ENCODE measurements around the gene CCT8L2.
"Not testable (repeated sequence)": the region's sequence is repeated elsewhere in the genome, so short reads cannot be mapped to it uniquely, and the experiment has no call there.

CCT8L2 gene, protein sequence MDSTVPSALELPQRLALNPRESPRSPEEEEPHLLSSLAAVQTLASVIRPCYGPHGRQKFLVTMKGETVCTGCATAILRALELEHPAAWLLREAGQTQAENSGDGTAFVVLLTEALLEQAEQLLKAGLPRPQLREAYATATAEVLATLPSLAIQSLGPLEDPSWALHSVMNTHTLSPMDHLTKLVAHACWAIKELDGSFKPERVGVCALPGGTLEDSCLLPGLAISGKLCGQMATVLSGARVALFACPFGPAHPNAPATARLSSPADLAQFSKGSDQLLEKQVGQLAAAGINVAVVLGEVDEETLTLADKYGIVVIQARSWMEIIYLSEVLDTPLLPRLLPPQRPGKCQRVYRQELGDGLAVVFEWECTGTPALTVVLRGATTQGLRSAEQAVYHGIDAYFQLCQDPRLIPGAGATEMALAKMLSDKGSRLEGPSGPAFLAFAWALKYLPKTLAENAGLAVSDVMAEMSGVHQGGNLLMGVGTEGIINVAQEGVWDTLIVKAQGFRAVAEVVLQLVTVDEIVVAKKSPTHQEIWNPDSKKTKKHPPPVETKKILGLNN

DNA sequence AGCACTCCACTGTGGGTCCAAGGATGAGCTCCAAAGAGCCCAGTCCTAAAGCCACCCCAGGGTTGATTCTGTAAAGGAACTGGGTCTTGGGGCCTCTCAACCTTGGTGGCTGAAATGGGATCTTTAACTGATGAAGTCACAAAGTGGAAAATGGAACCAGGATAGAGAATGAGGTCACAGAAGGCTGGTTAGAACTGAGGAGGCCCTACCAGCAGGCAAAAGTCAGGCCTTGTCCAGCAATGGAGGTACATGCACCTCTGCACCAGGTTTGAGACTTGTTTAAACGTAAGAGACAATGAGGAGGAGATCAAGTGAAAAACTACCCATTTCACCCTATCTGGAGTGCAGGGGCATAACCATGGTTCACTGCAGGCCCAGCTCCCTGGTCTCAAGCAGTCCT, at the start of gene CCT8L2:
CCT8L2 (minus strand) TSS at position 101 of the 400 bp plus-strand sequence. CDS start 260 bp downstream, outside the sequence.
- not testable (repeated sequence) for DNase-seq

DNA sequence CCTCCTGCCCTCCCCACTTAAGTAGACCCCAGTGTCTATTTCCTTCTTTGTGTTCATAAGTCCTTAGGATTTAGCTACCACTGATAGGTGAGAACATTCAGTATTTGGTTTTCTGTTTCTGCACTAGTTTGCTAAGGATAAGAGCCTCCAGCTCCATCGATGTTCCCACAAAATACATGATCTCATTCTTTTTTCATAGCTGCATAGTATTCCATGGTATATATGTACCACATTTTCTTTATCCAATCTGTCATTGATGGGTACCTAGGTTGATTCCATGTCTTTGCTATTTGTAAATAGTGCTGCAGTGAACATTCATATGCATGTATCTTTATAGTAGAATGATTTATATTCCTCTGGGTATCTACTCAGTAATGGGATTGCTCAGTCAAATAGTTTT, 42.8 kb upstream of the CCT8L2 start:
- DNase-seq: not testable (repeated sequence)

DNA sequence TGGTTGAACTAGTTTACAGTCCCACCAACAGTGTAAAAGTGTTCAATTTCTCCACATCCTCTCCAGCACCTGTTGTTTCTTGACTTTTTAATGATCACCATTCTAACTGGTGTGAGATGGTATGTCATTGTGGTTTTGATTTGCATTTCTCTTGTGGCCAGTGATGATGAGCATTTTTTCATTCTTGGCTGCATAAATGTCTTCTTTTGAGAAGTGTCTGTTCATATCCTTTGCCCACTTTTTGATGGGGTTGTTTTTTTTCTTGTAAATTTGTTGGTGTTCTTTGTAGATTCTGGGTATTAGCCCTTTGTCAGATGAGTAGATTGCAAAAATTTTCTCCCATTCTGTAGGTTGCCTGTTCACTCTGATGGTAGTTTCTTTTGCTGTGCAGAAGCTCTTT, 41.5 kb upstream of the CCT8L2 start:
- not testable (repeated sequence) for DNase-seq

DNA sequence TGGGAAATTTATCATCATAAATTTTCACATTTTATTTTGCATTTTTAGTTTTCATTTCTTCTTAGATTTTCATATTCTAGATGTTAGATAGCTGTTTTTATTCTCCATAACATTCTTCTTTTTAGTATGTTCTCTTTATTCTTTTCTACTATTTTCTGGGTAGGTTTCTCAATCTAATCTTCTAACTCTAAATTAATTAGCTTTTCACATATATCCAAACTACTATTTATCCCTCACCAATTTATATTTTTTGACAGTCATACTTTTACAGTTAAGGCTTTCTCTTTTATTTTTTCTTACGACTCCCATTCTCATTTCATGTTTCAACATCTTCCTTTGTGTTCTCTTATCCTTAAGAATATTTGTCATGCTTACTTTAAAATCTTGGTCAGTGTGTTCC, 35.9 kb upstream of the CCT8L2 start:
- not testable (repeated sequence) for DNase-seq

DNA sequence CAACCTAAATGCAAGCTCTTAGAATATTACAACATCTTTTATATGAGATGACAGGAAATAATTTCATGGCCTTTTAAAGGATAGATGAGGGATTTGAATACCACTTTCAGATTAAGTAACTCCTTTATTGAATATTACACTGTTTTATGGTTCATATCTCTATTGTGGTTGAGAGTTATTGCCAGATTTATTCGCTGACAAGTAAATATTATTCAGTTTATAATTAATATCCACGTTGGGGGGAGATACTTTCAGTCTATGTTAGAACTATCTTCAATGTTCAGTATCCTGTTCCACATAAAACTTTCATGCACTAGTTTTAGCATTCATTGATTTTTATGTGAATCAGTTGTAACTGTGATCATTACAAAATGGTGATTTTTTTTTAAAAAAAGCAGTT, 32.4 kb upstream of the CCT8L2 start:
- not testable (repeated sequence) for DNase-seq

DNA sequence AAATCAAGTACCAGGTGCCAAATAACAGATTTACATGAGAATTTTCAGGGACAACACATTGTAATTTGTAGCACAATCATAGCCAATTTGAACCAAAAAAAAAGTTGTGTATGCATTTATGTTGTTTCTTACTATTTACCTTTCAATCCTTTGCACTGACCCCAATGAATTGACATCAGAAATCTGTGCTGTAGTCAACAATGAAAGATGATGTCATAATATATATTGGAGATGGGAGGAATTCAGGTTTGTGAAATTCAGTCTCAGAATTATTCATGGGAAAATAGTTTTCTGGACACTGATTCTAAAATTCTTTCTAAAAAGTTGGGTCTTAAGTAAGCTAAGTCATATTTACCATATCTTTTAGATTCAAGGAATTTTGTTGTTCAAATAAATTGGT, 31.0 kb upstream of the CCT8L2 start:
- not testable (repeated sequence) for DNase-seq

DNA sequence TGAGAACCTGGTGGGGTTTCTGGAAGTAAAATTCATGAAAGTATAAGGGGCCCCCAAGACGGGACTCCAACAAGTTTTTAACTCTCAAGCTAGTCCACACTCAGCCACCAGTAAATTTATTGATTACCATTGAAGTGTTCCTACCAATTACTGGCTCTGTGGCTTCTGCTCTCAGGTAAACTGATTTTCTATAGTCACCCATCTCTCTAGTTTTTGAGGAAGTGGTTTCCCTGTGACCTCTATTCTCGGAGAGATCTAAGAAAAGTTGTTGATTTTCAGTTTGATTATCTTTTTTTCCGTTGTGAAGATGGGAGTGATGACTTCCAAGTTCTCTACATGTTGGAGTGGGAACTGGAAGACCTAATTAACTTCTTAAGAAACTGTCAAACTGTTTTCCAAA, 24.9 kb upstream of the CCT8L2 start:
- DNase-seq: not testable (repeated sequence)

DNA sequence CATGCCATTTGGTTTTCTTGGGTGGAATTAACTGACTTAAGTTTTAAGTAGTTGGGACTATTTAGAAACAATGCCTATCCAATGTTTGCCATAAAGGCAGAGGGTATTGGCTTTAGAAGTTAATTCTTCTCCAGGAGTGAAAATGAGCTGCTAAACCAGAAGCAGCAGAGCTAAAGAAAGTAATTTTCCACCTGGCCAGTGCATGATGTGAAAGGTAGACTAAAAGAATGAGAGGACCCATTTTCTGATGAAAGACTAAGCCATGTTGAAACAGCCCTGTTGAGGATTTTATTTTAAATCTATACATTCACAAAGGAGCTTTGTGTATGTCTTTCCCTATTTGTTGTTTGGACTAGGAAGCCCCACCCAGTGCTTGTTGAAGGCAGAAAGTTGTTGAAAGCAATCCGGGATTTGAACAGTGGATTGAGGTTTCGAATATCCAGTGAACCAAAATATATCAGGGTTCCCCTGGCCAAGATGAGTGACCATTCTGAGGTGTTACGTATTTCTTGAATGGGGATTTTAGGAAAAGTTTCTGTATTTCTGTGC, 23.9 kb upstream of the CCT8L2 start:
- DNase-seq: not testable (repeated sequence)

DNA sequence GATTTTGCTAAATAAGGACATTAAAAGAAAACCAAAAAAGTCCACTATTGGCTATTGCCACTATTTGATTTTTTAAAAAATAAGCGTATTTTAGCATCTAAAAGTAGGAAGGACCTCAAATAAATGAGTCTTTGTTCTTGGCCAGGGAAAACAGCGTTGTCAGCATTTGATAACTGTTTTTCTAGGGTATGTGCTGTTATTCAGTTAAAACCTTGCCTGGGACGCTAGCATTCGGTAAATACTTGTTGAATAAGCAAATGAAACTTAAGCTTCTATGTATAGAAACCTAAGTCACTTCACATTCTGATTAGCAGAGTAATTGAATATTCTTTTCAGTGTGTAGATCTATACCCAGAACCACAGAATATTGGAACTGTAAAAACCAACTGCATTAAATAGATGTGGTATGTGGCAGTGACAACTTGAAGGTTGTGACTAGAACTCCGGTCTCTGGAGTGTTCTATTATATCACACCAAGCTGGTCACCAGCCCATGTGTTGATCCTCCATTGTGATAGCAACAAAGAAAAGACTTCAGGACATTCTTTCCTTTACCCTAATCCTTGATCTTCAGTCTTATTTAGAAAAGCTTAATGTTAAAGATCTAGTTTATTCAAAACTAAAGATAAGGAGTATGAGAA, 23.1 kb upstream of the CCT8L2 start:
- DNase-seq: not testable (repeated sequence)

DNA sequence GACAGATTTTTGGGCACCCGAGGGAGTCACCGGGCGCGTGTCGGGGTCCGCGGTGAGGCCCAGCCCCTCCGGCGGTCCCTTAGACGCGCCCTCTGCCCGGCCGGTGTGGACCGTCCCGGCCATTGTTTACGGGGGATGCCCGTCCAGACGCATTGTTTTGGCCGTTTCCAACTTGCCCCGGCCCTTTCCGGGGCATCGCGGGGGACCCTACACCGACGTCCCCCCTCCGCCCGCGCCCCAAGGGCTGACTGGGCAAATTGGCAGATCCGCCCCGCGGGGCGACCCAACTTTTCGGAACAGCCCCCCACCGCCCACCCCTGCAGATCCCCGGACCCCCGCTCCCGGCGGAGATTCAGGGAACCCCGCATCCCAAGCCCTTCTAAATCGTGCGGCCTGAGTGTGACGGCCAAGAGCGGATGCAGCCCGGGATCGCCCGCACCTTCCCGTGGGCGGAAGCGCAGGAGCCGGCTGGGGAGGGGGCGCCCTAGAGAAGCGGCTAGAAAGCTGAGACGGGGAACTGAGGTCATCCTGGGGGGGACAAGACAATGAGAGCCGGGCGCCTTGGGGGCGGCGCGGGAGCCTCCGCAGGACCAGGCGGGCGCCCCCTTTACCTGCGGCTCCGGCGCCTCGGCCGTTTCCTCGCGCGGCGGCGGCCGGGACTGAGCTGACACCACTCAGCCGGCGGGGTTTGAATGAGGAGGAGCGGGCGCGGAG, 17.1 kb upstream of the CCT8L2 start:
- no peak for DNase-seq

DNA sequence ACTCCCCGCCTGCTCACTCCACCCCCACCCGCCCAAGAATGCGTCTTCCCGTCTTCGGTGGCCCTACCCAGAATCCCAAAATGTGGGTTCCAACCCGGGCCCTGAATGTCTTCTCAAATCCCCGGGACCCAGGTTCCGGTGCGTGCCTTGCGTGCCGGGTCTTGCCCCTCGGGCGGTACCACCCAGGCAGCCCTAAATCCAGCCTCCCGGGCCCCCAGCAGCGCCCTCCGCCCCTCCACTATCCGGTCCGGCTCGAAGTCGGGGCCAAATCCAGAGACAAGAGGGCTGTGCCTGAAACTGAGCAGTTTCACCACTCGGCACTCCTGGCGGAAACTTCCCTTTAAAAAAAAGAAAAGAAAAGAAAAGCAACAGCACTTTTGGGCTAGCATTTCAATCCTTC, 16.3 kb upstream of the CCT8L2 start:
- no peak for DNase-seq

DNA sequence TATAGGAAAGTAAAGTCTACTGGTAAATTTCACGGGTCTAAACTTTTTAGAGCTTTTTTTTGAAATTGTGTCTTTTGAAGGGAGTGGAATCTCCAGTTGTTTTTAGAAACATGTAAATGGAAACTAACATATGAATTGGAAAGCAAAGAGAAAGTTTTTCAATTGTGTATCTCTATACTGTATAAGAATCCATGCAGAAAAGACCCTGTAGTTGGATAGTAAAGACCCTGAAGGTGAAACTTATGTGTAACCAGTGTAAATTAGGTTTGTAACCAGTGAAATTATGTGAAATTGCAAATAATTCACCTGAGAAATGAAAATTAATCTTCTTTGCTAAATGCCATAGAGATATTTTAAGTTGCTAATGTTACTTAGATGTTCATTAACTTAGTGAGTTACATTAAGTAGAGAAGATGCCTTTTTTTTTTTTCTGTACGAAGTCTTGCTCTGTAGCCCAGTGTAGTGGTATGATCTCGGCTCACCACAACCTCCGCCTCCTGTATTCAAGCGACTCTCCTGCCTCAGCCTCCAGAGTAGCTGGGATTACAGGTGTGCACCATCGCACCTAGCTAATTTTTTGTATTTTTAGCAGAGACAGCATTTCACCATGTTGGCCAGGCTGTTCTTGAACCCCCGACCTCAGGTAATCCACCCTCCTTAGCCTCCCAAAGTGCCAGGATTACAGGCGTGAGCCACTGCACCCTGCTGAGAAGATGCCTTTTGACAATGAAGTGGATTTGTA, 11.8 kb upstream of the CCT8L2 start:
- DNase-seq: not testable (repeated sequence)

DNA sequence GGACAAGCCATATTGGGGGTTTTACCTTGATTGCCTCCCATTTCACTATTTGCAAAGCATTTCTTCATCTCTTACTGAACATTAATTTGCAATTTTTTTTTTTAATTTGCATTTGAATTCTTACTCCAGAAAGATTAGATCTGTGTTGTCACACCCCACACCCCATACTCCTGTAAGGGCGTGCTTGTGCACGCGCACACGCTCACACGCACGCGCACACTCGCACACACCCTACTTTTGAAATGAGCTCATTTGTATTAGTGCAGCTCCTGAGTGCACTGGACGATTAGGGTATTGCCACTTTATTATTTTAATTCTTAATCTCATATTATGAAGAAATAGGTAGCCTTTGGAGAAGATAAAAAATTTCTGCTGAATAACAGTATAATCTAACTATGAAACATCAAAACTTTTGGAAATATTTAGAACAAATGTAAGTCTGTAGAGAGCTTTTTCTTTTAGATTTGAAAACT, 11.2 kb upstream of the CCT8L2 start:
- DNase-seq: not testable (repeated sequence)

DNA sequence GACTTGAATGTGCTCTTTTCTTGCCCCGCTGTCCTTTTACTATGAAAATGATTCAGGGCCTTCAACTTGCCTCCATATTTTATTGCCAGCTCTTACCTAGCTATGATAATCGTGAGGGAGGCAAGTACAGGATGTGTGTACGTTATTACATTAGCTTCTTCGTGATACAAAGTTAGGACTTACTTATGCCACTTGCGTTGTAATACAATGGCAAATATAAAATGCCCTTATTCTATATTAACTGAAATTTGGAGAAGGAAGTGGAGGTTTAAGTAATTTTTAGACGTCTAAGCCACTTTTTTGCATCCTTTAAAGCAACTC, 10.8 kb upstream of the CCT8L2 start:
- no peak for DNase-seq

DNA sequence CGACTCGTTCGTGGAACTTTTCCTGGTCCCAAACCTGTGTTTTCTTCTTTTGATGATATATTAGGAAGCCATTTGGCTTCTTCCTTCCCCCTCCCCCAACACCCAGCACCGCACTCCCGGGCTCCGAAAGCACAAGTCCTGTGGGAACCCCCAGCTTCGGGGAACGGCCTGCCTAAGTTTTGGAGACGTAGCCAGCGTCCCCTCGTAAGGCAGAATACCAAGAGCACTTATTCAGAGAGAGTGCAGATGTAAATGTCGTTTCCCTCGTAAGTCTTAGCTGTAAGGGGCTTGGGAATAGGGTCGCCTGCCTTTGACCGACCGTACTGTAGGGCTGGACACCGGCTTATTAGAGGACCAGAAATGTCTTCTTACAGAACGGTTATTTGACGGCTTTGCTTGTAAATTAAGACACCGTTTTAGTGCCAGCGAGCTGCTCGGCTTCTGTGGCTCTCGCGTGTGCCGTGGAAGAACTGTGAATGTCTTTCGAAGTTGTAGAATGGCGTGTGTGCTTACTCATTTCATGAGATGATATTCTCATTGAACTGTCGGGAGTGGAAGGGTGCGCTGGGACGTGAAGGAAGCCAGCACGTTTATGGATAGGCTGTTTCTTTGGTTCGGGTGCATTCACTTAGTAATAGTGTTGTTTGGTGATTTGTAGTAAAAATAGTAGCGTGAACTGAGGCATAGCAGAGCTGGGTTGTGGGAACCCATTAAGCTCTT, 10.3 kb upstream of the CCT8L2 start:
- DNase-seq: not testable (repeated sequence)

DNA sequence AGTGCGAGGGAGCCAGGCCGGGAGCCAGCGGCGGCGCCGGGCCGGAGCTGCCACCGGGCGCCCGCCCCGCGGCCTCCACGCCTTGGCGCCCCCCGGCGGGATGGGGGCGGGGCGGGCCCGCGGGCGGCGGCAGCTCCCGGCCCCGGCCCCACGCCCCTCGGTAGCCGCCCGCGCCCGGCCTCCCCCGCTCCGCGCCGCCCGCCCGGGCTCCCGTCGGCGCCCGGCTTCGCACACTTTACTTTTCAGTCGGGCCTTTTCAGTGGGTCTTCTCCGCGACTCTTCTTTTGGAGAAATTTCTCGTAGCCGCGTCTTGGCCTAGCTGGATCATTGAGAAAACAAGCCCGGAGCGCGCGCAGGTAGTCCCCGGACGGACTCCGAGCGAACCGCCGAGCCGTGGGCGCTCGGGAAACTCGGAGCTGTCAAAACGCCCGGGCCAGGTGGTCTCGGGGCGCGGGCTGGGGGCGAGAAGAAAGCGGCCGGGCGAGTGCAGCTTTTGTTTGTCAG, 9.7 kb upstream of the CCT8L2 start:
- not testable (repeated sequence) for DNase-seq

DNA sequence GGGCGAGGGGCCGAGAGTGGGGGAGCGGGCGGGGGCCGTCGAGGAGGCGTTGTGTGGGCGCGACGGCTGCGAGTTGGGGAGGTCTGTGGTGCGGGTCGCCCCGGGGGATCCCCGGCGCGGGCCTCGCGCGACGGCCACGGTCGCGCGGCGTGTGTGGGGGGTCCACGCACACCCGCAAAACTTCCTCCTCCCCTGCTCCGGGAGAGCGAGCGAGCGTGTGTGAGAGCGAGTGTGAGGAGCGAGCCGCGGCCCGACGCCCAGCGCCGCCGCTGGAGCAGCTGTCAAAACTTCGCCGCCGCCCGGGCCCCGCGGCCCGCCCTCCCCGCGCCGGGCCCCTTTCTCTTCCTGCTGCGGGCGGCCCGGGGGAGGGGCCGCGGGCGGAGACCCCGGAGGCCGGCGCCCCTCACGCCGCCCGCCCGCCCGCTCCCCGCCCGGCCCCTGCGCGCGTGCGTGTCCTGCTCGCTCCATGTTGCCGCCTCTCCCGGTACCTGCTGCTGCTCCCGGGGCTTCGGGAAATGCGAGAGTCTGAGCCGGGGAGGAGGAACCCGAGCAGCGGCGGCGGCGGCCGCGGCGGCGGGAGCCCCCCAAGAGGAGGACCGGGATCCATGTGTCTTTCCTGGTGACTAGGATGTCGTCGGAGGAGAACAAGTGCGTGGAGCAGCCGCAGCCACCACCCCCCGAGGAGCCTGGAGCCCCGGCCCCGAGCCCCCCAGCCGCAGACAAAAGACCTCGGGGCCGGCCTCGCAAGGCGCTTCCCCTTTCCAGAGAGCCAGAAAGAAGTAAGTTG, 9.0 kb upstream of the CCT8L2 start:
- no peak for DNase-seq

DNA sequence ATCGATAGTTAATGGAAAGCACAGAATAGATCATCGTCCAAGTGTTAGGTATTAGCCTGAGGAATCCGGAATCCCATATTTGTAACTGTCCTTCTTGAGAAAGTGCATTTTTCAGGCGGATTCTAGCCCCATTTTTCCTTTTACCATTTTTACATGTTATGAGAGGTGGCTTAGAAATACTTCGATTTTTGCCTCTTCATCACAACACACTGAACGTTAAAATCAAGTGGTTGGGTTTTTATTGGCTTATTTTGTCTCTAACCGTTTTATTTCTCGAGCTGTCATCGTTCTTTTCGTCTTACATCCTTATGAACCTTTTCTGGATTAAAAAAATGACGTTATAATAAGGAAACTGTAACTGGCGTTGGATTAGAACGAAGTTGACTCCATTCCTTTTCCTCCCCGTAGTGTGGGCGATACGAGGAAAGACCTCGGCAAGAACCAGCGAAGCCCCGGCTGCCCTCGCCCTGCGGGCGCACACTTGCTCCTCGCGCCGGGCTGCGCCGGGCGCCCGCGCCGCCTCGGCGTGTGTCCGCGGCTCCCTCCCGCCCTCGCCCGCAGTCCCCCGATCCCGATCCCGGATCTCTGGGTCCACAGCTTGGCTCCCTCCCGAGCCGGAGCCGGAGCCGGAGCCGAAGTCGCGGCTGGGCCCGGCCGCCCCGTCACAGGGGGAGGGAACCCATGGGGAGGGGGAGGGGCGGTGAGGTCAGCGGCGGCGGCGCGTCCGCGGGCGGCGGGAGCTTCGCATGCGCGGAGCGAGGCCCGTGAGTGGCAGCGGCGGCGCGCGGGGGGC, 8.2 kb upstream of the CCT8L2 start:
- DNase-seq: not testable (repeated sequence)

DNA sequence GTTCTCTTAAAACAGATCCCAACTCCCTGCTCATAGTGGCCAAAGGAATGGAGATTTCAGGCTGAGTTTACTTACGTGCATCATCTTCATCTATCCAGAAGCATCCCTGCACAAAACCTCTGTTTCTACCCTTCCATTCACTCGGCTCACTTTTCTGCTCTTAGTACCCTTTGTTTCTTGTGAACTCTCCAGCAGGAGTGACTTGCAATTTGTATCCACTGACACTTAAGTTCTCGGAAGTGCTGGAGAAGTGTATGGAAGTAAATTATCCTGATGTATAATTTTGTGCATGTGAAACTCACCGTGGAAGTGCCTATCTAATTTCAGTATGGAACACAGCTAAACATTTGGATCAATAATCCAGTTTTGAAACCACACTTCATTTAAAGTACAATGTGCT, 7.0 kb upstream of the CCT8L2 start:
- not testable (repeated sequence) for DNase-seq

DNA sequence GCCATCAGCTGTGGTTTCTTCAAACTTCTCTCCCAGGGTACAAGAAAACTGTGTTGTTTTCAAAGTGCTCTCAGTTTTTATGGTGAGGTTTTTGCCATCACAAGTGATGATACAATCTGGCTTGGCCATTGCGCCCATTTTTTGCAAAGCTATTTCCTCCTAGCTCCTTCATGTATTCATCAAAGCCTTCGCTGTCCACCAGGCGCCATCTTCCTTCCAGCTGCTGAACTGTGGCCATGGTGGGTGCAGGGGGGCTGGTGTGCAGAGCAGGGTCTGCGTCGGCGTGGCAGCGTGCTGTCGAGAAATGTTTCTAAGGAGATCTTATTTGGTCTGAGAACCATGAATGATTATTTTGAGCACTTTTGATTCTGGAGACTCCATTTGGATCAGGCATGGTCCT, 2.6 kb upstream of the CCT8L2 start:
- not testable (repeated sequence) for DNase-seq
